PC-3 (cell line): ENCODE data around the gene LTB4R. TPM values are rescaled to one million over a fixed set of nuclear protein-coding genes. Genes with fewer than 3 reads are reported as not detected.

Source experiments
- ATAC-seq: fragments of 200-7000 bp; cut with Tn5 transposase; 2 replicates; pipeline ENCODE4 v1.9.1; 2020; ENCODE audit warnings: mild to moderate bottlenecking, moderate library complexity
- BruUV-seq: library from RNA; stranded (reverse); fragments of 400-500 nt; replicated peaks from 2 replicates; lab custom pipeline; 2021; lab: Mats Ljungman, UMichigan
- CTCF ChIA-PET: fragments of 300-600 bp; sonication (Branson Sonifier 250); formaldehyde crosslinking; loops from one replicate; lab custom pipeline; 2022; ENCODE audit warnings: antibody characterized with exemption; lab: Charles Lee
- POLR2A ChIA-PET: fragments of 300-600 bp; sonication (Branson Sonifier 250); formaldehyde crosslinking; loops from one replicate; lab custom pipeline; 2022; ENCODE audit warnings: antibody characterized with exemption; ENCODE audit not compliant: unreplicated experiment; lab: Charles Lee
- DNase-seq: peaks from one replicate; pipeline ENCODE4 v3.0.0-alpha.2; 2015
- H2AFZ ChIP-seq: fragments of 300-600 bp; sonication (generic); 2 replicates; pipeline ENCODE4 v1.6.0; 2016; ENCODE audit warnings: antibody characterized with exemption, low read length
- H3F3A ChIP-seq: fragments of 300-600 bp; sonication (generic); one replicate; pipeline ENCODE4 v1.6.0; 2017; ENCODE audit warnings: antibody characterized with exemption, low read length, control low read depth, mild to moderate bottlenecking; ENCODE audit not compliant: unreplicated experiment
- H3K27ac ChIP-seq: fragments of 300-600 bp; sonication (generic); 2 replicates; pipeline ENCODE4 v1.5.1; 2016; ENCODE audit warnings: mild to moderate bottlenecking, low read length
- H3K27me3 ChIP-seq: fragments of 300-600 bp; sonication (generic); 2 replicates; pipeline ENCODE4 v1.6.1; 2016; ENCODE audit warnings: low read length, mixed read lengths
- H3K36me3 ChIP-seq: fragments of 300-600 bp; sonication (generic); 2 replicates; pipeline ENCODE4 v1.6.1; 2016; ENCODE audit warnings: low read depth, mixed run types, low read length, mixed read lengths
- H3K4me1 ChIP-seq: fragments of 300-600 bp; sonication (generic); 2 replicates; pipeline ENCODE4 v1.5.1; 2016; ENCODE audit warnings: low read length; ENCODE audit not compliant: insufficient read depth
- H3K4me2 ChIP-seq: fragments of 300-600 bp; sonication (generic); 2 replicates; pipeline ENCODE4 v1.6.0; 2016; ENCODE audit warnings: low read length
- H3K4me3 ChIP-seq: fragments of 300-600 bp; sonication (generic); 2 replicates; pipeline ENCODE4 v1.5.1; 2016; ENCODE audit warnings: mild to moderate bottlenecking, low read length, mixed read lengths
- H3K79me2 ChIP-seq: fragments of 300-600 bp; sonication (generic); 2 replicates; pipeline ENCODE4 v1.6.1; 2017; ENCODE audit warnings: low read length, mixed read lengths
- H3K9ac ChIP-seq: fragments of 300-600 bp; sonication (generic); 2 replicates; pipeline ENCODE4 v1.6.0; 2016; ENCODE audit warnings: mild to moderate bottlenecking, low read length
- H3K9me2 ChIP-seq: fragments of 300-600 bp; sonication (generic); replicated peaks from 2 replicates; pipeline ENCODE4 v1.6.1; 2016; ENCODE audit warnings: mixed run types, low read length, mixed read lengths
- H3K9me3 ChIP-seq: fragments of 300-600 bp; sonication (generic); 2 replicates; pipeline ENCODE4 v1.6.1; 2016; ENCODE audit warnings: low read length, mixed read lengths
- H4K20me1 ChIP-seq: fragments of 300-600 bp; sonication (generic); 2 replicates; pipeline ENCODE4 v1.6.1; 2016; ENCODE audit warnings: low read length, mixed read lengths
- CTCF ChIP-seq: fragments of 300-600 bp; sonication (generic); conservative IDR thresholded peaks from 2 replicates; pipeline ENCODE4 v1.5.1; 2017; ENCODE audit warnings: antibody characterized with exemption, low read depth, mild to moderate bottlenecking, low read length
- EZH2 ChIP-seq: fragments of 300-600 bp; sonication (generic); IDR thresholded peaks from one replicate; pipeline ENCODE4 v1.6.1; 2017; ENCODE audit warnings: antibody characterized with exemption, mild to moderate bottlenecking, low read length; ENCODE audit not compliant: unreplicated experiment
- EZH2phosphoT487 ChIP-seq: fragments of 300-600 bp; sonication (generic); IDR thresholded peaks from 2 replicates; pipeline ENCODE4 v1.6.1; 2018; ENCODE audit warnings: mild to moderate bottlenecking, antibody characterized with exemption, low read length, borderline replicate concordance
- intact Hi-C: fragments of 100-400 bp; cut with micrococcal nuclease; formaldehyde crosslinking; loops from 2 replicates; pipeline ENCODE4 v1.9.0; 2023
- total RNA-seq: library from RNA; depleted of rRNA; stranded (reverse); fragments of >200 nt; gene quantifications from 2 replicates; pipeline ENCODE4 v1.2.3, GENCODE V29; 2014

Gene LTB4R
- total RNA-seq, 1 experiment from 2014 or later = 11.6 TPM

DNA sequence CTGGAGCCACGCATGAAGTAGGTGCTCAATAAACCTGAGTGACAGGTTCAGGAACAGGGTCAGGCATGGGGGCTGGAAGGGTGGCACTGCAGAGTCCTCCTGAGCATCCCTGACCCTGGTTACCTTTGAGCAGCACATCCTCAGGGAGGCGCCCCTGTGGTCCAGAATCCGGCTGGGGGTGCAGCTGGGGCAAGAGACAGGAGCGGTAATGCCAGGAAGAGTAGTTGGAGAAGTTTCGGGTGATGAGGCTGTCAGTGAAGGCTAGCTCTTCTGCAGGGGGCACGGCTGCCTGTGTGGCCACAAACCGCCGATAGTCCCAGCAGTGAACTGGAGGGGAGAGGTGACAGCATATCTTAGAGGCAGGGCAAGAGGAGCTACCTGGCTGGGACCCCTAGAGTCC is 41.9 kb upstream of the LTB4R start:
- intact Hi-C loops = no loop called here
- POLR2A ChIA-PET = no interaction called here
- Histone ChIP-seq H3K9ac (no peak overlapping the region), H4K20me1 (no peaks in the 10 kb centered on the region), H3K27me3 (no peaks in the 10 kb centered on the region), H3K27ac (no peak overlapping the region), H3K9me3 (no peaks in the 10 kb centered on the region), H3K9me2 (no peaks in the 10 kb centered on the region), H3K4me2 (no peak overlapping the region), H3F3A (no peaks in the 10 kb centered on the region), H2AFZ (no peak overlapping the region), H3K4me1 (peaks cover 19% of the 10 kb centered on the region), H3K36me3 (no peaks in the 10 kb centered on the region), H3K79me2 (no peaks in the 10 kb centered on the region), H3K4me3 (no peak overlapping the region)
- TF ChIP-seq EZH2 = no peak
- no peak for TF ChIP-seq EZH2phosphoT487
- no peak for ATAC-seq
- DNase-seq = no peak
- no TSS peak for BruUV-seq
- CTCF ChIA-PET = no interaction called here

- H3K4me2 ChIP-seq = no peak overlapping the region
- no peaks in the 10 kb centered on the region for H3K9me2 ChIP-seq
- POLR2A ChIA-PET = no interaction called here
- H3K27ac ChIP-seq = no peak overlapping the region
- no peaks in the 10 kb centered on the region for H3K79me2 ChIP-seq
- H4K20me1 ChIP-seq = no peaks in the 10 kb centered on the region
- H2AFZ ChIP-seq = no peak overlapping the region
- H3K9me3 ChIP-seq = no peaks in the 10 kb centered on the region
- TF ChIP-seq CTCF (no peak), EZH2phosphoT487 (no peak), EZH2 (no peak)
- H3K4me3 ChIP-seq = no peak overlapping the region
- H3K4me1 ChIP-seq = peaks cover 21% of the 10 kb centered on the region
- H3F3A ChIP-seq = no peaks in the 10 kb centered on the region
- BruUV-seq = no TSS peak
- intact Hi-C loops = loop anchor here (2.0 kb wide), 2 partner anchors 27 kb away; partner anchors contain the start of gene TINF2
- DNase-seq = no peak
- H3K27me3 ChIP-seq = no peaks in the 10 kb centered on the region
- no peak overlapping the region for H3K9ac ChIP-seq
- no peak for ATAC-seq
- CTCF ChIA-PET = interaction anchor here (0.6 kb wide), 1 partner anchor 64 kb away, joined by 3 read pairs; no protein-coding TSS in a partner anchor
- no peaks in the 10 kb centered on the region for H3K36me3 ChIP-seq
These were observed 41.3 kb upstream of the LTB4R start for GRCh38 chr14:24269910-24270536.

- BruUV-seq = TSS peak; percentile 56
- POLR2A ChIA-PET = no interaction called here
- H3F3A ChIP-seq = no peaks in the 10 kb centered on the region
- peak overlapping the region; percentile 99 for H3K4me3 ChIP-seq
- no peaks in the 10 kb centered on the region for H3K27me3 ChIP-seq
- CTCF ChIA-PET = interaction anchor here (0.6 to 1.5 kb wide), 4 partner anchors 26 to 36 kb away, joined by 3 to 9 read pairs (median 4); partner anchors contain the start of genes DHRS1, NOP9 and TINF2
- peak overlapping the region; percentile 76; the same call in 1 of the 2 replicates for H3K27ac ChIP-seq
- peaks cover 21% of the 10 kb centered on the region for H3K4me1 ChIP-seq
- H3K4me2 ChIP-seq = peak overlapping the region; percentile 98
- H2AFZ ChIP-seq = peak overlapping the region; percentile 99
- ATAC-seq (peak; percentile 19), DNase-seq (no peak)
- H3K9ac ChIP-seq = peak overlapping the region; percentile 99
- intact Hi-C loops = loop anchor here (2.0 kb wide), 2 partner anchors 26 to 28 kb away; partner anchors contain the start of gene TINF2
- H3K9me2 ChIP-seq = no peaks in the 10 kb centered on the region
- no peaks in the 10 kb centered on the region for H4K20me1 ChIP-seq
- H3K9me3 ChIP-seq = no peaks in the 10 kb centered on the region
- H3K36me3 ChIP-seq = no peaks in the 10 kb centered on the region
- no peak for TF ChIP-seq EZH2phosphoT487
- TF ChIP-seq EZH2 = no peak
- no peak for TF ChIP-seq CTCF
- no peaks in the 10 kb centered on the region for H3K79me2 ChIP-seq
These were observed 40.7 kb upstream of the LTB4R start for GRCh38 chr14:24270537-24271133.
